K562 (cell line): ENCODE data around the gene PRMT3. TPM values are rescaled to one million over a fixed set of nuclear protein-coding genes. Genes with fewer than 3 reads are reported as not detected.

Experiments used
- POLR2AphosphoS5 ChIP-seq: IDR thresholded peaks from 2 replicates; pipeline ENCODE4 v1.6.1; 2011; ENCODE audit warnings: mild to moderate bottlenecking, low read depth, low read length, moderate library complexity; ENCODE audit not compliant: control insufficient read depth, insufficient read depth
- ZBTB33 ChIP-seq: sonication (generic); formaldehyde crosslinking; IDR thresholded peaks from 2 replicates; pipeline ENCODE4 v1.8.1; 2023; ENCODE audit warnings: mild to moderate bottlenecking, missing genetic modification reagents
- ZNF347 ChIP-seq: fragments of 450-650 bp; formaldehyde crosslinking; IDR thresholded peaks from 2 replicates; pipeline ENCODE4 v1.4.0; 2020; ENCODE audit warnings: low read depth, mild to moderate bottlenecking, moderate library complexity
- polyA plus RNA-seq, 8 experiments: library from polyadenylated mRNA; depleted of rRNA in 4 of 8; stranded (reverse) in 5 of 8; unstranded in 3 of 8; fragments of >200 nt; fragmentation: Nextera tagmentation in 2 of 8; fragmentation: Illumina TruSeq in 1 of 8; extraction: Ambion mirVana in 2 of 8; extraction: Trizol in 1 of 8; gene quantifications; 2 replicates each; pipeline versions ENCODE4 v1.2.1 to v1.2.3, GENCODE V29; 2011 to 2014; ENCODE audit warnings: inconsistent platforms in 1 of 8, missing spikeins in 1 of 8
- total RNA-seq, 7 experiments: library from RNA; depleted of rRNA in 6 of 7; stranded (reverse); fragments of >200 nt in 6 of 7; fragmentation: Illumina TruSeq in 2 of 7; extraction: Trizol in 2 of 7; gene quantifications; 2 replicates each; pipeline versions ENCODE4 v1.2.1 to v1.2.3, GENCODE V29; 2011 to 2021; ENCODE audit warnings: low replicate concordance in 1 of 7
- TF ChIP-seq, protein P1 (sequence below): fragments of 450-650 bp; IDR thresholded peaks from 2 replicates; pipeline ENCODE4 v1.6.1; 2017; ENCODE audit warnings: antibody characterized with exemption, mild to moderate bottlenecking

The PRMT3 gene
- total and polyA plus RNA-seq, 9 of the 15 experiments (the other 6 are each of a cell fraction or from before 2014, with no cell fraction given): 24.0 to 62.1 (median 44.7) TPM

GRCh38 chr11:20364341-20364792 is 23.1 kb upstream of the PRMT3 start (continued):
- TF ChIP-seq, protein P1, sequence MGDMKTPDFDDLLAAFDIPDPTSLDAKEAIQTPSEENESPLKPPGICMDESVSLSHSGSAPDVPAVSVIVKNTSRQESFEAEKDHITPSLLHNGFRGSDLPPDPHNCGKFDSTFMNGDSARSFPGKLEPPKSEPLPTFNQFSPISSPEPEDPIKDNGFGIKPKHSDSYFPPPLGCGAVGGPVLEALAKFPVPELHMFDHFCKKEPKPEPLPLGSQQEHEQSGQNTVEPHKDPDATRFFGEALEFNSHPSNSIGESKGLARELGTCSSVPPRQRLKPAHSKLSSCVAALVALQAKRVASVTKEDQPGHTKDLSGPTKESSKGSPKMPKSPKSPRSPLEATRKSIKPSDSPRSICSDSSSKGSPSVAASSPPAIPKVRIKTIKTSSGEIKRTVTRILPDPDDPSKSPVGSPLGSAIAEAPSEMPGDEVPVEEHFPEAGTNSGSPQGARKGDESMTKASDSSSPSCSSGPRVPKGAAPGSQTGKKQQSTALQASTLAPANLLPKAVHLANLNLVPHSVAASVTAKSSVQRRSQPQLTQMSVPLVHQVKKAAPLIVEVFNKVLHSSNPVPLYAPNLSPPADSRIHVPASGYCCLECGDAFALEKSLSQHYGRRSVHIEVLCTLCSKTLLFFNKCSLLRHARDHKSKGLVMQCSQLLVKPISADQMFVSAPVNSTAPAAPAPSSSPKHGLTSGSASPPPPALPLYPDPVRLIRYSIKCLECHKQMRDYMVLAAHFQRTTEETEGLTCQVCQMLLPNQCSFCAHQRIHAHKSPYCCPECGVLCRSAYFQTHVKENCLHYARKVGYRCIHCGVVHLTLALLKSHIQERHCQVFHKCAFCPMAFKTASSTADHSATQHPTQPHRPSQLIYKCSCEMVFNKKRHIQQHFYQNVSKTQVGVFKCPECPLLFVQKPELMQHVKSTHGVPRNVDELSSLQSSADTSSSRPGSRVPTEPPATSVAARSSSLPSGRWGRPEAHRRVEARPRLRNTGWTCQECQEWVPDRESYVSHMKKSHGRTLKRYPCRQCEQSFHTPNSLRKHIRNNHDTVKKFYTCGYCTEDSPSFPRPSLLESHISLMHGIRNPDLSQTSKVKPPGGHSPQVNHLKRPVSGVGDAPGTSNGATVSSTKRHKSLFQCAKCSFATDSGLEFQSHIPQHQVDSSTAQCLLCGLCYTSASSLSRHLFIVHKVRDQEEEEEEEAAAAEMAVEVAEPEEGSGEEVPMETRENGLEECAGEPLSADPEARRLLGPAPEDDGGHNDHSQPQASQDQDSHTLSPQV: peak; percentile 83; the same call in 1 of the 2 replicates
- TF ChIP-seq ZBTB33 (CRISPR knock-in tag) (no peak), POLR2AphosphoS5 (peak; percentile 3; the same call in 1 of the 2 replicates), ZNF347 (CRISPR knock-in tag) (no peak)
